PC-9 (cell line): ENCODE results near the gene UGT1A3. TPM values are rescaled to one million over a fixed set of nuclear protein-coding genes. Genes with fewer than 3 reads are reported as not detected.

Experiments
- BruUV-seq: library from RNA; stranded (reverse); fragments of 400-500 nt; replicated peaks from 2 replicates; lab custom pipeline; 2021; lab: Mats Ljungman, UMichigan
- CTCF ChIA-PET: fragments of 300-600 bp; sonication (Branson Sonifier 250); formaldehyde crosslinking; loops from one replicate; lab custom pipeline; 2022; ENCODE audit warnings: antibody characterized with exemption; lab: Charles Lee
- POLR2A ChIA-PET: fragments of 300-600 bp; sonication (Branson Sonifier 250); formaldehyde crosslinking; loops from one replicate; lab custom pipeline; 2022; ENCODE audit warnings: antibody characterized with exemption; ENCODE audit not compliant: unreplicated experiment; lab: Charles Lee
- DNase-seq, 2 experiments: peaks; one replicate each; pipeline versions ENCODE4 v3.0.0 to v3.0.0-alpha.2; 2015 to 2022; ENCODE audit warnings: mixed read lengths in 1 of 2
- H2AFZ ChIP-seq: fragments of 200-600 bp; sonication (generic); 2 replicates; pipeline ENCODE4 v1.8.1; 2017; ENCODE audit warnings: antibody characterized with exemption
- H3F3A ChIP-seq: fragments of 200-600 bp; sonication (generic); 2 replicates; pipeline ENCODE4 v1.8.1; 2017; ENCODE audit warnings: antibody characterized with exemption, mild to moderate bottlenecking, low read depth; ENCODE audit not compliant: insufficient read depth
- H3K27ac ChIP-seq: fragments of 200-600 bp; sonication (generic); 2 replicates; pipeline ENCODE4 v1.6.1; 2016; ENCODE audit warnings: mixed run types
- H3K27me3 ChIP-seq: fragments of 200-600 bp; sonication (generic); 2 replicates; pipeline ENCODE4 v1.6.1; 2016; ENCODE audit warnings: low read depth, mixed run types; ENCODE audit not compliant: insufficient read depth
- H3K36me3 ChIP-seq: fragments of 200-600 bp; sonication (generic); 2 replicates; pipeline ENCODE4 v1.6.1; 2016; ENCODE audit warnings: low read depth, mixed run types
- H3K4me1 ChIP-seq: fragments of 200-600 bp; sonication (generic); replicated peaks from 2 replicates; pipeline ENCODE4 v1.6.1; 2016; ENCODE audit warnings: mixed run types; ENCODE audit not compliant: insufficient read depth
- H3K4me2 ChIP-seq: fragments of 200-600 bp; sonication (generic); 2 replicates; pipeline ENCODE4 v1.6.1; 2017; ENCODE audit warnings: mixed run types
- H3K4me3 ChIP-seq: fragments of 200-600 bp; sonication (generic); 2 replicates; pipeline ENCODE4 v1.6.1; 2016; ENCODE audit warnings: mixed run types
- H3K79me2 ChIP-seq: fragments of 200-600 bp; sonication (generic); 2 replicates; pipeline ENCODE4 v1.6.1; 2017; ENCODE audit warnings: low read depth, mixed run types
- H3K9me2 ChIP-seq: fragments of 200-600 bp; sonication (generic); 2 replicates; pipeline ENCODE4 v1.8.1; 2017; ENCODE audit warnings: mild to moderate bottlenecking; ENCODE audit not compliant: insufficient read depth
- H3K9me3 ChIP-seq: fragments of 200-600 bp; sonication (generic); 2 replicates; pipeline ENCODE4 v1.8.1; 2016; ENCODE audit warnings: low read depth; ENCODE audit not compliant: insufficient read depth
- H4K20me1 ChIP-seq: fragments of 200-600 bp; sonication (generic); 2 replicates; pipeline ENCODE4 v1.8.1; 2017; ENCODE audit not compliant: insufficient read depth
- EZH2 ChIP-seq: fragments of 200-600 bp; sonication (generic); IDR thresholded peaks from 2 replicates; pipeline ENCODE4 v1.8.0; 2017; ENCODE audit warnings: antibody characterized with exemption, low read depth
- intact Hi-C: fragments of 100-400 bp; cut with micrococcal nuclease; formaldehyde crosslinking; loops from one replicate; pipeline ENCODE4 v1.10.0; 2022; ENCODE audit not compliant: unreplicated experiment
- total RNA-seq: library from RNA; stranded (reverse); gene quantifications from 2 replicates; pipeline ENCODE4 v1.2.3, GENCODE V29; 2021
- TF ChIP-seq, protein P1 (sequence below): fragments of 200-600 bp; sonication (generic); conservative IDR thresholded peaks from 2 replicates; pipeline ENCODE4 v1.6.1; 2017; ENCODE audit warnings: mixed run types, antibody characterized with exemption, mild to moderate bottlenecking, moderate library complexity

UGT1A3 gene
- total RNA-seq, 1 experiment from 2014 or later: 67.1 TPM

DNA sequence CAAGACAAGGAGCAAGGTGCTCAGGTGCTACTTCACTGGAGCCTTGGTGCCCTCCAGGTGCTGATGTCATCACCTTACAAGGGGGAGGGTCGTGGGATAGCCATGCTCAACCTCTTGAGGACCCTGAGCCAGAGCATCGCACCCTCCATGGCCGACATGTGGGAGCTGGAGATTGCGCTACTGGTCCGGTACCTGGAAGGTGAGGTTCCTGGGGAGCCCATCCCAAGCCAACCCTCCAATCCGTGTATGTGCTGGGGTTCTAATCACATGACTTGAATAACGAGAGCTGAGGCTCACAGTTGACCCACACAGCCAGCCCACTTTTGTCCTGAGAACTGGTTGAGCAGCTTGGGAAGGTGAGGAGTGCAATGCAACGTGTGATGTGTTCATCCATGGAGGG is 75.2 kb downstream of the UGT1A3 start:
- no peaks in the 10 kb centered on the region for H4K20me1 ChIP-seq
- H3K9me3 ChIP-seq: no peaks in the 10 kb centered on the region
- TF ChIP-seq, protein P1, sequence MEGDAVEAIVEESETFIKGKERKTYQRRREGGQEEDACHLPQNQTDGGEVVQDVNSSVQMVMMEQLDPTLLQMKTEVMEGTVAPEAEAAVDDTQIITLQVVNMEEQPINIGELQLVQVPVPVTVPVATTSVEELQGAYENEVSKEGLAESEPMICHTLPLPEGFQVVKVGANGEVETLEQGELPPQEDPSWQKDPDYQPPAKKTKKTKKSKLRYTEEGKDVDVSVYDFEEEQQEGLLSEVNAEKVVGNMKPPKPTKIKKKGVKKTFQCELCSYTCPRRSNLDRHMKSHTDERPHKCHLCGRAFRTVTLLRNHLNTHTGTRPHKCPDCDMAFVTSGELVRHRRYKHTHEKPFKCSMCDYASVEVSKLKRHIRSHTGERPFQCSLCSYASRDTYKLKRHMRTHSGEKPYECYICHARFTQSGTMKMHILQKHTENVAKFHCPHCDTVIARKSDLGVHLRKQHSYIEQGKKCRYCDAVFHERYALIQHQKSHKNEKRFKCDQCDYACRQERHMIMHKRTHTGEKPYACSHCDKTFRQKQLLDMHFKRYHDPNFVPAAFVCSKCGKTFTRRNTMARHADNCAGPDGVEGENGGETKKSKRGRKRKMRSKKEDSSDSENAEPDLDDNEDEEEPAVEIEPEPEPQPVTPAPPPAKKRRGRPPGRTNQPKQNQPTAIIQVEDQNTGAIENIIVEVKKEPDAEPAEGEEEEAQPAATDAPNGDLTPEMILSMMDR: no peak
- TF ChIP-seq EZH2: no peak
- DNase-seq: no peak
- no peak overlapping the region for H3K27ac ChIP-seq
- H3K9me2 ChIP-seq: no peaks in the 10 kb centered on the region
- no peak overlapping the region for H3K4me3 ChIP-seq
- no TSS peak for BruUV-seq
- H3F3A ChIP-seq: no peaks in the 10 kb centered on the region
- no peaks in the 10 kb centered on the region for H3K36me3 ChIP-seq
- no peak overlapping the region for H3K4me2 ChIP-seq
- ChIA-PET CTCF (no interaction called here), POLR2A (interaction anchor here (0.5 kb wide), 1 partner anchor 54 kb away, joined by 5 read pairs; no protein-coding TSS in a partner anchor)
- intact Hi-C loops: no loop called here
- H2AFZ ChIP-seq: no peak overlapping the region
- H3K79me2 ChIP-seq: no peaks in the 10 kb centered on the region
- H3K4me1 ChIP-seq: peaks cover 7% of the 10 kb centered on the region
- no peaks in the 10 kb centered on the region; the same call in 1 of the 2 replicates for H3K27me3 ChIP-seq

DNA sequence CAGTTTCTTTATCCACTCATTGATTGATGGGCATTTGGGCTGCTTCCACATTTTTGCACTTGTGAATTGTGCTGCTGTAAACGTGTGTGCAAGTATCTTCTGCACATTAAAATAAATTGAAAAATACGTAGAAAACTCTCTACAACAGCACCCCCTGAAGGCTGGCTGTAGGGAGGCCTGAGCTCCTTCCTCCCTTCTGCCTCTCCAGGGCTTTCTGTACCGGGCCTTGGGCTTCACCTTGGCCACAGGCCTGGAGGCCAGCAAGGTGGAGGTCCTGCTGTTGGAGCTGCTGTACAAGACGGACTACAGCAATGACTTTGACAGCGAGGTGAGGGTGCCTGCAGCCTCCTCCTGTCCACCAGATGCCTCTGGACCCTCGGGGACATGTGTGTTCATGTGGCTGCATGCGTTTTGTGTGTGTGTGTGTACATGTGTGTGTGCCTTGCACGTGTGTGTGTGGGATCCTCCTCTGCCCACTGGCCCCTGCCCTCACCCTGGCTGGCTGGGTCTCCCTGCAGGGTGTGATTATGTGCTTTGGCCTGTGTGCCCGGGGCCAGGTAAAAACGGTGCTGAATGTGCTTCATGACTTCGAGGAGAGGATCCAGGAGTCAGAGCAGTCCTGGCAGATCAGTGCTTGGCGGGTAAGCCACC is 78.5 kb downstream of the UGT1A3 start:
- Histone ChIP-seq H3K9me2 (no peaks in the 10 kb centered on the region), H3K36me3 (no peaks in the 10 kb centered on the region), H3K4me3 (no peak overlapping the region), H3K4me2 (no peak overlapping the region), H3K79me2 (no peaks in the 10 kb centered on the region), H3F3A (no peaks in the 10 kb centered on the region), H3K27me3 (no peaks in the 10 kb centered on the region; the same call in 1 of the 2 replicates), H2AFZ (no peak overlapping the region), H4K20me1 (no peaks in the 10 kb centered on the region), H3K9me3 (no peaks in the 10 kb centered on the region), H3K4me1 (no peaks in the 10 kb centered on the region), H3K27ac (no peak overlapping the region)
- intact Hi-C loops: no loop called here
- DNase-seq: no peak
- no TSS peak for BruUV-seq
- CTCF ChIA-PET: interaction anchor here (0.6 kb wide), 1 partner anchor 38 kb away, joined by 3 read pairs; no protein-coding TSS in a partner anchor
- TF ChIP-seq EZH2: no peak
- TF ChIP-seq, protein P1: peak; percentile 43; the same call in 1 of the 2 replicates
- POLR2A ChIA-PET: no interaction called here

DNA sequence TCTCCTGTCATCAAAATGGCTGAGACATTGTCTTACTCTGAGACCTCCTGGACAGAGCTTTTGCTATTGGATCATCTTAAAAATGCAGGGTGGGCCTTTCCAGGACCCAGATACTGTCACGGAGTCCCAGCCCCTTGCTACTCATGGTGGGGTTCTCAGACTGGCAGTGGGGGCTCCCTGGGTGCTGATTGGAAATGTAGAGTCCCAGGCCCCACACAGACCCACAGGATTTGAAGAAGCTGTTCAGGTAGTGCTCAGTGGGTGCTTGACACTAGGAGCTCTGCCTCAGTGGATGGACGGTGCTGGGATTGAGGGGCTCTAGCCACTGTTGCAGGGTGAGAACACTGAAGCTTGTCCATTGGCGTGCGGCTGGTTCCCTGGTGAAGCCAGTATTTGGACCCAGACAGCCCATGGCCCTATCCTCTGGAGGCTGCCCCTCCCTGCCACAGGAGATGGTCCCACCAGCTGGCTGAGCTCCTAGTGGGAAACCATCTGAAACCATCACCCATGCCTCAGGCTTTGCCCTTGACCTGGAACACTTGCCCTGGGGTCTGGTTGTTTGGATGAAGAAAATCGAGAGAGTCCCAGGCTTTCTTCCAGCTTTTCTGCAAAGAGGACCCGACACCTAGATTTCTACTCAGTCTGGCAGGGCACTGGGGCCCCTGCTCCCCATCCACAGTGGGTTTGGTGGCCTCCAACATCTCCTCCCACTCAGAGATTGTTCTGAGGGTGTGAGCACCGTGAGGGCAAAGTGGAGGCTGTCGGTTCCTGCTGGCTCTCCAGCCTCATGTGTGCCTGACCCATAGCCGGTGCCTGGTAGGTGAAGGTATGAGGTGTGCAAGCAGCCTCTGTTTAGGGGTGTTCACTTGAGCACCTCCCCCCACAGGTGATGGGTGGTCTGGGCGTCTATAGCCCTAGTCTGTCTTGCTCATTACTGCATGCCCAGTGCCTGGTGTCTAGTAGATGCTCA is 79.4 kb downstream of the UGT1A3 start:
- no peak overlapping the region for H3K4me2 ChIP-seq
- TF ChIP-seq EZH2: no peak
- TF ChIP-seq, protein P1: no peak
- ChIA-PET POLR2A (interaction anchor here (0.5 kb wide), 1 partner anchor 885 kb away, joined by 6 read pairs; no protein-coding TSS in a partner anchor), CTCF (interaction anchor here (0.6 kb wide), 1 partner anchor 37 kb away, joined by 3 read pairs; no protein-coding TSS in a partner anchor)
- H3K36me3 ChIP-seq: no peaks in the 10 kb centered on the region
- BruUV-seq: no TSS peak
- intact Hi-C loops: no loop called here
- no peaks in the 10 kb centered on the region for H3F3A ChIP-seq
- H2AFZ ChIP-seq: no peak overlapping the region
- DNase-seq: no peak
- no peaks in the 10 kb centered on the region for H3K4me1 ChIP-seq
- H3K27ac ChIP-seq: no peak overlapping the region
- H3K27me3 ChIP-seq: no peaks in the 10 kb centered on the region; the same call in 1 of the 2 replicates
- no peaks in the 10 kb centered on the region for H3K9me2 ChIP-seq
- no peaks in the 10 kb centered on the region for H4K20me1 ChIP-seq
- H3K4me3 ChIP-seq: no peak overlapping the region
- H3K79me2 ChIP-seq: no peaks in the 10 kb centered on the region
- H3K9me3 ChIP-seq: no peaks in the 10 kb centered on the region
